Activated CD4-positive, alpha-beta T cell treated with anti-CD3 and anti-CD28 coated beads for 1 hour (primary cell): ENCODE data around the gene MAPK12.
A peak's percentile ranks its signal among the peaks of the same experiment; 100 is the strongest.

Experiments
- DNase-seq: peaks from one replicate; pipeline ENCODE4 v3.0.0-alpha.2; 2020

Gene MAPK12

DNA sequence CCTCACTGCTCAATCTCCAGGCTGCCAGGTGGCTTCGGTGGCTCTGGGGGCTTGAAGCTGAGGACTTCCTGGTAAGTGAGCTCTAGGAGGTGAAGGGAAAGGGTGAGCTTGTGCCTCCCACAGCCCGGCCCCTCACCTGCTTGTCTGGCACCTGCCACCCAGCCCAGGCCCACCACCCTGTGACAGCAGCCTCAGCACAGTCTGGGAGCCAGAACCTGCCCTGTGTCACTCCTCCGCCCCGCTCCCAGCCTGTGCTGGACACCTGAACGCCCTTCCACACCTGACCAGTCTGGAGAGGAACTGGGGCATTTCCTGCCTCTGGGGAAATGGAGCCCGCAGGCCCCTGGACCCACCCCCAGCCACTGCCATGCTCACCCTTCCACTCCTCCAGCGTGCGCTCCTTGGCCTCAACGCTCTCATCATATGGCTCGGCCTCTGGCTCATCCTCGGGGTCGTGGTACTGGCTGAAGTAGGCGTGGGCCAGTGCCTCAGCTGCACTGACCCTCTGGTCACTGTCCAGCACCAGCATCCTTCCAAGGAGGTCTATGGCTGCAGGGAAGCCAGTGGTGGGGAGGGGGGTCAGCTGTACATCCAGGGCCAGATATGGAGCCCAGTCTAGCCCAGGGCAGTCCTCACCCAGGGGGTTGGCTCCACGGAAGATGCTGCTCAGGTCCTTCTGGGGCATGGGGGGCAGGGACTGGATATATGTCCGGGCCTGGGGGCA is 3.6 kb upstream of the MAPK12 start:
- no peak for DNase-seq

DNA sequence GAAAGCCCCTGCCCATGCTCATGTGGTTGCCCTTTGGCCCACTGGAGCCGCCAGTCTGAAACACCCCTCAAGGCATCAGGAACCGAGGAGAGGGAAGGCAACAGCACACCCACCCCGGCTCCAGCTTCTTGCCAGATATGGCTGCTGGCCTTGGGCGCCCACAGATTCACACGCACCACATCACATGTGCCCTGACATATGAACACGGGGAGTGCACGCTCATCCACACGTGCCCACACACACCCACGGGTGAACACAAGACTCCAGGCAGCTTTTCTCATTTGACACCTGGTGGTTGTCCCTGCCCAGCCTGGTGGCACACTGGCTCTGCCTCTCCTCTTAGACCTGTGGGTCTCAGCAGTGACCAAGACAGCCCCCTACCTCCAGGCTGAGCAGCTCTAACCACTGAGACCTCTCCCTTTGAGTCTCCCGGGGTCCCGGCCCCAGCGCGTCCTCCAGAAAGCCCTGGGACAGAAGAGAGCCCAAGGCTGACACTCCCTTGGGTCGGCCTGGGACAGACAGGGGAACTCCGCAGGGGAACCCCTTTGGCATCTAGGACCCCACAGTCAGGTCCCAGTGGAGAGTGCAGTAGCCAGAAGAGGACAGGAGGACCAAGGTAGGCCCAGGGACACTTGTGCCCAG is 2.7 kb upstream of the MAPK12 start:
- DNase-seq = no peak

DNA sequence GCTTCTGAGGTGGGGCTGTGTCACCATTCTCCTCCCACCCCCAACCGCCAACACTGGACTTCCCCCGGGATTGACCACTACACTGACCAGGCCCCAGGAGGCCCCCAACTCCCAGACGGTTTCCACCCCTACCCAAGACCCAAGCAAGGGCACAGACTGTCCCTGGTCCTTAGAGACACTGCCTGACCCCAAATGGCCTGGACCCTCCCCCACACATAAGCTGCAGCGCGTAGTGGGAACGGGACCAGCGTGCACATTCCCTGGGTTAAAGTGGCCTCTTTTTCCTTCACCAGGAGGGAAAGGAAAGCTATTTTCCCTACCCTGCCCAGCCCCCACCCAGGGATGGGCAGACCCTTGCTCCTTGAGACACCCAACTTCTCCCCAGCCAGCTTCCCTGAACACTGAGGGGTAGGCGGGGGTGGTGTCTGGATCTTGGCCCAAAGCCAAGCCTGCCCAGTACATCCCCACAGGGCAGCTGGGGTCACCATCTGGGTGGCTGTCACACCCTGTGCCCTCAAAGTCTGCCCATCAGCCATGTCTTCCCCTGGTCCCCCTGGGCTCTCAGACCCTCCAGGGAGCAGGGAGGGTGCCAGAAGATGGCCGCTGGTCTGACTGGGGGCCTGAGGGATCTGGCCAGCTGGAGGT is 1.6 kb upstream of the MAPK12 start:
- no peak for DNase-seq

DNA sequence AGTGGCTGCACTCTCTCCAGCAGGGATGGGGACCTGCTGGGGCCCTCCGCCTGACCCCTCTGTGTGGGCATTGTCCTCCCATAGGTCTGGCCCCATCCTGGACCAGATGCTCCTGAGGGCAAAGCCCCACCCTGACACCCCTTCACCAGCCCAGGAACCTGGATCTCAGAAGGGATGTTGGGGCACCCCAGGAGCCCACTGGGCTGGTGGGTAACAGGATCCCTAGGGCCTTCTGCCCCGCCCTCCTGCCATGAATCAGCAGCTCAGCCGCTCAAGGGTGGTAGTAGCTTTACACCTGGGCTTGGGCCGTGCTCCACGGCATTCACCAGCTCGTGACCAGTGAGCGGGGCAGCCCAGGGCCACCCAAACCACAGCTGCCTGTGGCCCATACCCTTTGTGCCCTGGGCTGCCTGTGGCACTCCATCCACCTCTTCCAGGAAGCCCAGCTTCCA is 1.0 kb upstream of the MAPK12 start:
- no peak for DNase-seq

DNA sequence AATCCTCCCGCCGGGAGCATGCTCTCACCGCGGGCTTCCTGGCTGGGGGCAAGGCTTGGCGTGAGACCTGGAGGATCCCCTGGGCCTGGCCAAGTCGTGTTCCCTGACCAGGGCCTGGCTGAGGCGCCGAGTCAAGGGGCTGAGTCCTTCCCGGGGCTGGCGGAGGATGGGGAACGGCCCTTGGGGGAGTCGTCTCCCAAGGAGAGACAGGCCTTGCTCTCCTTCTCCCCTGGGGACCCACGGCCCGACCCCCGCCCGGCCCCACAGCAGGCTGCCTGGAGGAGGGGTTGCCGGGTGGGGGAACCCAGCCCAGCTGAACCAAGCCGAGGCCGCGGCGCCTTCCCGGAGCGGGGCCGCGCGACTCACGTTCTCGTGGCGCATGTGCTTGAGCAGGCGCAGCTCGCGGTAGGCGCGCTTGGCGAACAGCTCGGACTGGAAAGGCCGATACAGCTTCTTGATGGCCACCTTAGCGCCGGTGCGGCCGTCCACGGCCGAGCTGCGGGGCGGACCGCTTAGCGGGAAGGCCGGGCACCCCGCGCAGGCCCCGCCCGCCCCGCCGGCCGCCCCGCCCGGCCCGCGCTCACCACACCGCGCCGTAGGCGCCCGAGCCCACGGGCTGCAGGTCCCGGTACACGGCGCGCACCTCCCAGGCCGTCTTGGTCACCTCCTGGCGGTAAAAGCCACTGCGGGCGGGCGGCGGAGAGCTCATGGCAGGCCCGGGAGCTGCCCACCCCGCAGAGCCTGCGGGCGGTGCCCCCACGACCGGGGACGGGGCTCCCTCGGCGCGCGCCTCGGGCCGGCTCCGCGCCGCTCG is 475 bp downstream of the MAPK12 start:
- no peak for DNase-seq

DNA sequence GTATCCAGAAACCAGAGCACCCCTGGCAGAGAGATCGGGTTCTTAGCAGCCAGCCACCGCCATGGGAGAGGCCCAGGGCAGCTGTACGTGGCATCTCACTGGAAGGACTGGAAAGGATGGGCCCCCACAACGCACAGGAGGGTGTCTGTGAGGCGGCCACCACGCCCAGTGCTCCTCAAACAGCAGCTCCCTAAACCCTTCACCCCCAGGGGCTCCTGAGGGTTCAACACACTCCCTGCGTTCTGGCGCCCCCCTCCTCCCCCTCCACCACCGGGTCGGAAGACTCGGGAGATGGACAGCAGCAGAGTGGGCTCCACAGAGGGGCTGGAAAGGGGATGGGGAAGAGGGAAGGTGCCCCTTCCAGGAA is 1.1 kb downstream of the MAPK12 start:
- DNase-seq = no peak

DNA sequence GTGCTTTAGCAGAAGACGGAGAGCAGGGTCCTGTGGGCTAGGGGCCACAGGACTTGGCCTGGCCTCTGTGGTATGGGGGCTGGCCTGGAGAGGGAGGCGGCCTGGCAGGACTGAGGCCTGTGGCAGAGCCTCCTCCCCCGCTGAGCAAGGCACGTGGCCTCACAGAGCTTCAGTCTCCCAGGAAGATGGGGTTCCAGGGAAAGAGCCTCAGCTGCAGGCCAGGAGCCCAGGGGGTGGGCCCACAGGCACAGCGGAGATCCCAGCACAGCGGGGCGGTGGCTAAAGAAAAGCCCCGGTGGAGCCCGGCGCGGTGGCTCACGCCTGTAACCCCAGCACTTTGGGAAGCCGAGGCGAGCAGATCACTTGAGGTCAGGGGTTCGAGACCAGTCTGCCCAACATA is 2.2 kb downstream of the MAPK12 start:
- DNase-seq = no peak

DNA sequence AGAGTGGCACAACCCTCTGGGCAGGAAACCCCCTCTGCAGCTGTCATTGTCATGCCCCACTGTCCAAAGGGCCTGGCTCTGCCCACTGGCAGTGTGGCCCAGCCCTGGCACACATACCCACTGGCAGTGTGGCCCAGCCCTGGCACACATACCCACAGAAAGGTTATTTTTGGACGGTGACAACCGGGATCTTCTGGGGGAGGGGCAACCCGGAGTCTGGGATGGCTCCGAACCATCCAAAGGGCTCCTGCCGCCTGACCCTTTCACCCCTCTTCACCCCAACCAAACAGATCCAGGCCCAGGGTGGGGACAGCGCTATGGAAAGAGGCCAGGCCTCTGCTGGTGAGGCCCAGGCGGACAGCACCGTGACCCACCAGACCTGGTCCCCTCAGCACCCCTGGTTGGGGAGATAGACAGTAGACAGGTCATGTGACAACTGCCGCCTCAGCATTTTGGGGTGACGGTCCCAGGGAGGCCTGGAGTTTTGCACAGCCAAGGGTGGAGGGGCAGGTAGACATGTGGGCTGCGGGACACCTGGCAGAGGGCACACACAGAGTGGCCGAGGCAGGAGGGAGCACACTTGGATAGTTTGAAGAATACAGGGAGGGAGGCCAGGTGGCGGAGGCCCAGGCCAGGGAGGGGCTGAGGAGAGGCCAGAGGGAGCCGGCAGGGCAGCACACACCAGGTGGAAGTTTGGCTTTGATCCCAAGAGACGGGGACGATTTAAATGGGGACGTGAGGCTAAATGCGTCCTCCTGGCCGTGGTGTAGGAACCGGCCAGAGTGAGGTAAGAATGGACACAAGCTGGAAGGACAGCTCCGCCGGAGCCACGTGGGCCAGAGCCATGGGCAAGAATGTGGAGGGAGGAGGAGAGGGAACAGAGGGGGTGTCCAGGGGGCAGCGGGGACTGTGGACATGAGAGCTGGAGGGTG is 2.9 kb downstream of the MAPK12 start:
- DNase-seq = no peak

DNA sequence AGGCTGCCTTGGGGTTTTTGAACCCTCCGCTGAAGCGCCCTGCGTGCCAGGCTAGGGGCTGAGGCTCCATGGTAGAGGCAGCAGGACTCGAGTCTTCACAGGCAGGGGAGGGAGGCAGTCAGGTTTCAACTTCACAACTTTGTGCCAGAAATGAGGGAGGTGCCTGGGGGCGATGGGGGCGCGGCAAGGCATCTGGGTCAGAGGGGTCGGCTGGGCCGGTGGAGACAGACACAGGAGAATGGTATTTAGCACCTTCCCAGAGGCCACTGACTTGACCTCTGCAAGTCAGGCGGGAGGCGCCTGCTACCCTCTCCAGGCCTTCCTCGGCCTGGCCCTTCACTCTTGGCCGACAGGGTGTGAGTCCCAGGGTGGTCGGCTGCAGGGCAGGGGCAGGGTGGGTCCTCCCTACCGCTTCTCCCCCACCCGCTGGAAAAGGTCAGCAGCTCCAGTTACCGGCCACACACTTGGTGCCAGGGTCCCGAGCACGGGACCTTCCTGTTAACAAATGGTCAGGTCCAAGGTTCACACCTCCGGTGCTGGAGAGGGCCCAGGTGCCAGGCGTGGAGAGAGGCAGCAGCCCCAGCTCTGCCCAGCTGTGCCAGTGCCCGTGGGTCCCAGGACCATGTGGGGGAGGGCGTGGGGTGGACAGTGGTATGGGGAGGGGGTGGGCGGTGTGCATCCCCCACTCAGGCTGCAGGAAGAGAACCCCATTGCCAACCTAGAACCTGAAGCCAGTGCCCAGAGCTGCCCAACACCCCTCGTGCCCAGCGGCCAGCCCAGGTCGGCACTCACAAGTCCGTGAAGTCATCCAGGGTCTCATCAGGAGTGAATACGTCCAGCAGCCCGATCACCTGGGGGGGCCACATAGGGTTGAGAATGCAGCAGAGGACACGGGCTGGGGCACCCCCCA is 3.8 kb downstream of the MAPK12 start:
- DNase-seq = no peak

DNA sequence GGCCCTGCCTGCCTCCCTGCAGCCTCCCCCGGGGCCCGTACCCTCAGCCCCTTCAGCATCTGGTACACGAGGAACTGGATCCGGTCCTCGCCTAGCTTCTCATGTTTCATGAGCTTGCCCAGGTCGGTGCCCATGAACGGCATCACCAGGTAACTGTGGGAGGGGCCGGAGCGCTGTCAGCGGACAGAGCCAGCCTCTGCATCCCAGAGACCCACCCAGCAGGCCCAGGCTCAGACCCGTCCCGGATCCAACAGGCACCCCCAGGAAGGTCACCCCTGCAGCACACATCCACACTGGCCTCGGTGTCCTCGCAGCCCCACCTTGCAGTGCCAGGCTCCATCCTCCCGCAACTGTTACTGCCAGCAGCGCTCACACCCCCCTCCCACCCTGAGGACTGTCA is 4.4 kb downstream of the MAPK12 start:
- DNase-seq = no peak

DNA sequence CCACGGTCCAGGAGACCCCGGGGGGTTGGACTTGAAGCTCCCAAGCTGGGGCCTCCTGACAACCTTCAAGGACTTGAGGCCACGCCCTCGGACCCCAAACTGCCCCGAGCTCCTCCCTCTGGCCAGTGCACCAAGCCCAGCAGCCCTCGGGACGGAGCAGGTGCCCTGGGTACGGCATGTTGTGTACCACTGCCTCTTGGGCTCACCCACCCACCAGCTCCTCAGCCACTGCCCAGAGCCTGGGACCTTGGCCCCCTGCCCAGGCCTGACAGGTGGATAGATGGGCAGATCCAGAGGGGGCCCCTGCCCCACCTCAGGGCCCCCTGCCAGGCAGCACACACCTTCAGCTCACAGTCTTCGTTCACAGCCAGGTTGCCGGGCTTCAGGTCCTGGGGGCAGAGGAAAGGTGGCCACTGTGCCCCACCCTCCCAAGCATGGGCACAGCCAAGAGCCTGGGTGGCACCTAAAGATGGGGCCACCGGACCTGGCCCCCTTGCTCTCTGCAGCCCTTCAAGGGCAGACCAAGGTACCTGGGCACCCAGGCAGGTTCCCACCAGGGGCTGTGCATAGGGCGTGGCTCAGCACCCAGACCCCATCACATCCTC is 5.1 kb downstream of the MAPK12 start:
- DNase-seq = no peak

DNA sequence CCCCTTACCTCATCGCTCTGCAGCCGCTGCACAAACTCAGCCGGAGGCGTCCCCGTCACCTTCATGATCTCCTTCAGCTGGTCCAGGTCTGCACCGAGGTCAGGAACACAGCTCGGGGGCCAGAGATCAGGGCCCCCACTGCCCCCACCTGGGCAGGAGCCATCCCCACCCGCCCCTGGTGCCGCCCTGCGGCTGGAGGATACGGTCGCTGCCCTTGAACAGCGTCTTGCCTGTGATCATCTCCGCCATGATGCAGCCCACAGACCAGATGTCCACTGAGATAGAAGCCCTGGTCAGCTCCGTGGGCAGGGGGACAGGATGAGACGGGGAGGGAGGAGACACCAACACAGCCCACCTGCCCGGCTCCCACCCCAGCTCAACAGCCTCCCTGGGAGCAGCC is 5.9 kb downstream of the MAPK12 start:
- no peak for DNase-seq

DNA sequence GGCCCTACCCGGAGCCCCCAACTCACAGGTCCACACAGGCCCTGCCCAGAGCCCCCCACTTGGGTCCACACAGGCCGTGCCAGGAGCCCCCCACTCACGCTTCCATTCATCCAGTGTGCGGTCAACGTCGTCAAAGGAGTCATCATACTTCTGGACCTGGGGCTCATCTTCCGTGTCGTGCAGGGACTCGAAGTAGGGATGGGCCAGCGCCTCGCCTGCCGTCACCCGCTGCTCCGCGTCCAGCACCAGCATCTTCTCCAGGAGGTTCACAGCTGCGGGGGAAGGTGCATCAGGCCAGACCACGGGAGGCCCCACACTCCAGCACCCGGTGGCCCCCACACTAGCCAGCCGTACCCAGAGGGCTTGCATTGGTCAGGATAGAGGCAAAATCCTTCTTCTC is 6.4 kb downstream of the MAPK12 start:
- no peak for DNase-seq

DNA sequence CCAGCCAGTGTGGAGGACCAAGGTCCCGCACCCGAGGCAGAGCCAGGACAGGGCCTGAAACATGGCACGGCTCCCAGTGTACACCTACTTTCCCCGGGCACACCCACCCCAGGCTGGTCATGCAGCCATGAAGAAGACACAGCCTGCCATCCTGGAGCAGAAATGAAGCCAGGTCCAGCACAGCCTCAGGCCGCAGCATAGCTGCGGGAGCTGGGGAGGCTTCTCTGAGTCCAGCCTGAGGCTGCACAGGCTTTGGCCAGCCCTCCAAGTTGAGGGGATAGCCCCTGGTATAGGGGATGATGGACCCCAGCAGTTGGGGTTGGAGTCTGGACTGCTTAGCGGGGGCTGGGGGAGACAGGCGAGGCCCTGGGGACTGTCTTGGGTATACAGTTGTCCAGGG is 7.5 kb downstream of the MAPK12 start:
- no peak for DNase-seq

DNA sequence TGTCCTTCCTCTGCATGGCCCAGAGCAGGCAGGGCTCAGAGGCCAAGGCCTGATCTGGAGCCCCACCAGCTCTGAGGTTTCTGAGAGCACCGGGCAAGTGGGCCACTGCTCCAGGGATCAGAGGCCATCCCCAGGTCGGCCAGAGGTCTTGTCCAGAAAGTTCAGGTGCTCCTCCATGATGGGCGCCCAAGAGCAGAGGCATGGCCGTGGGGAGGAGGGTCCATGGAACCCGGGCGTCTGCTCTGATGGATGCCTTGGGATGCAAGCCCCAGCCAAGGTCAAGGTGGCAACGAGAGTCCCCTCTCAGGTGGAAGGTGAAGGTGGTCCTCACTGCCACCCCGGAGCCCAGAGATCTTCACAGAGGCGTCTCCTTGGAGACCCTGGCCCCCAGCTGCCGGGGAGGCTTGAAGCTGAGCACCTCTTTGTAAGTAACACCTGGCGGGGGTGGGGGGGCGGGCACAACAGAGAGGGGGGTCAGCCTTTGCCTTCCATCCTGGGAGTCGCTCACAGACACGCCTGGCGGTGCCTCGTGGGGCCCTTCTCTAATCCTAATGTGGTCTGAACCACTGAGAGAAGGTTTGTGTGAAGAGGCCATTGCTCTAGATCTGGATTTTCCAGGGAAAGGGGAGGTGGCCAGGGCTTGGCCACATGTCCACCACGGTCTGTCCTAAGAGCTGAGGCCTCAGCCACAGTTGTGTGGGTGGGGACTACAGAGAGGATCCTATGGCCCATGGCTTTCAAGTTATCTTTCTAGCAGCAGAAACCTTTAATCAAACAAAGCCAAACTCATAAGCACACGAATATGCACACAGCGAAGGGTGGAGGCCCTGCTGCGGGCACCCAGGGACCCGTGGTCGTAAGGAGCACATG is 8.2 kb downstream of the MAPK12 start:
- no peak for DNase-seq

DNA sequence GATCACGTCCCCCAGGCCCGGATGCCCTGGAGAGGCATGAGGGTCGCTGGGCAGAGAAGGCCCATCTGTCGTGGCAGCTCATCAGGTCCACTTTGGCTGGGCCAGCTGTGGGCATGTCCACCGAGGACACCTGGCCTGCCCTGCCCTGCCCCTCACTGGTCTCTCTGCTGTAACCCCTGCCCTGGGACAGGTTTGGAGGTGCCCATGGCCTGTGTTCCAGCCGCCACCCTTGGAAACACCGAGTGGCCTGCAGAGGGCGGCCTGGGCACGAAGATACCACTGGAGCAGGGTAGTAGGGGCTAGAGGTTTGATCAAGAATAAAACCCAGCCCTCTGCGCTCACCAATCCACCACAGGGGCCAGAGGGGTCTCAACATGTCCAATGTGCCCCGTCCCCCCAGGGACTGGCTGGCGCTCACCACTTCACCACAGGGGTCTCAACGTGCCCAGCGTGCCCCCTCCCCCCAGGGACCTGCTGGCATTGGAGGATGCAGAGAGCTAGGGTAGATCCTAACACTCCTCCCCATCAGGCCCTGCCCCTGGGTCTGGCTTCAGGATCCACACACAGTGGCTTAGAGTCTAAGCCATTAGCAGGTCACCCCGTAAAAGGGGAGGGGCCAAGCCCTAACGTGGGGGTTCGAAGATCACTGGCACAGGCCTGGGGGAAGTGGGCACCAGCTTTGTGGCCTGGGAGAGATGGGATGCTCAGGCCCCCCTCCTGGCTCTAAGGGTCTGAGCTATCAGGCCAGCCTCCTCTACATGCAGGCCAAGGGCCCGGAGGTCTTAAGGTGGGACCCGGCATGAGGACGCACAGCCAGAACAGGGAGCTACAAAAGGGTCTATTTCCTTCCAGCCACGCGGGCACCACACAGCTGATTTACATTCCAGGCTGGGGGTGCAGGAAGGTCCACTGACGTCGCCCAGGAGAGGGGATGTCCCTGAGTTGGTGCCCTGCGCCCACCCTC is 9.1 kb downstream of the MAPK12 start:
- DNase-seq = peak; percentile 63

DNA sequence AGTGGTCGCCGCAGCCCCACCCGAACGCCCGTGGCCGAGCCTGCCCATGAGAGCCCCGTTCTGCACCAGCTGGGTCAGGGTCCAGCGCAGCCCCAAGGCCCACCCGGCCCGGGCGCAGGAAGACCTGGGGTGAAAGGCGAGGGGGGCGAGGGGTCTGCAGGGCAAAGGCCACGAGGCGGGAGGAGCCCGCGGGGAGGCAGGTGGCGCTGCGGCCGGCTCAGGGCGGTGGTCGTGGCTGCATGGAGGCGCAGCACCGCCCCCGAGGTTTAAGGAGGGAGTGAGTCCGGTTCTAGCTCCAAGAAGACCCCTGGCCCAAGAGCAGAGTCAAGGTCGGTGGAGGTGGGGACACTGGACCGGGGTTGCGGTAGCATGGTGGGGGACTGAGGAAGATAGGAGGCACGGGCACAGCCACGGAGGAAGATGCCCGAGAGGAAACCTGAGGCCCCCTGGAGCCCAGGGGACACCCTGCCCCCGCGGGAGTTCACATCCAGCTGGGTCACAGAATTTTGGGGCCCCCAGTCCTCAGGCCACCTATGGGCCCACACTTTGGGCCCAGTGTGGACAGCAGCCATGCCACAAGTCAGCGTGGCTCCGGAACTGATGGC is 9.9 kb downstream of the MAPK12 start:
- DNase-seq = no peak
